Activated T-cell treated with anti-CD3 and anti-CD28 coated beads, Interleukin-2, amount 50 U/mL, for 24 hours (primary cell): ENCODE results near the gene PLEKHA5.

Experiments used
- DNase-seq: peaks from one replicate; pipeline ENCODE4 v3.0.0-alpha.2; 2020
- H3K27ac Mint-ChIP-seq: 2 replicates; pipeline ENCODE4 v1.8.0; 2020; ENCODE audit warnings: mild to moderate bottlenecking, mixed read lengths
- H3K27me3 Mint-ChIP-seq: 2 replicates; pipeline ENCODE4 v1.8.0; 2020; ENCODE audit warnings: mixed read lengths
- H3K36me3 Mint-ChIP-seq: 2 replicates; pipeline ENCODE4 v1.8.0; 2020; ENCODE audit warnings: low read depth, mixed read lengths
- H3K4me1 Mint-ChIP-seq: 2 replicates; pipeline ENCODE4 v1.8.0; 2020; ENCODE audit warnings: low read depth, mixed read lengths
- H3K4me3 Mint-ChIP-seq: 2 replicates; pipeline ENCODE4 v1.8.0; 2020; ENCODE audit warnings: mild to moderate bottlenecking, moderate library complexity, mixed read lengths
- H3K9me3 Mint-ChIP-seq: 2 replicates; pipeline ENCODE4 v1.8.0; 2020; ENCODE audit warnings: mixed read lengths

PLEKHA5 gene

DNA sequence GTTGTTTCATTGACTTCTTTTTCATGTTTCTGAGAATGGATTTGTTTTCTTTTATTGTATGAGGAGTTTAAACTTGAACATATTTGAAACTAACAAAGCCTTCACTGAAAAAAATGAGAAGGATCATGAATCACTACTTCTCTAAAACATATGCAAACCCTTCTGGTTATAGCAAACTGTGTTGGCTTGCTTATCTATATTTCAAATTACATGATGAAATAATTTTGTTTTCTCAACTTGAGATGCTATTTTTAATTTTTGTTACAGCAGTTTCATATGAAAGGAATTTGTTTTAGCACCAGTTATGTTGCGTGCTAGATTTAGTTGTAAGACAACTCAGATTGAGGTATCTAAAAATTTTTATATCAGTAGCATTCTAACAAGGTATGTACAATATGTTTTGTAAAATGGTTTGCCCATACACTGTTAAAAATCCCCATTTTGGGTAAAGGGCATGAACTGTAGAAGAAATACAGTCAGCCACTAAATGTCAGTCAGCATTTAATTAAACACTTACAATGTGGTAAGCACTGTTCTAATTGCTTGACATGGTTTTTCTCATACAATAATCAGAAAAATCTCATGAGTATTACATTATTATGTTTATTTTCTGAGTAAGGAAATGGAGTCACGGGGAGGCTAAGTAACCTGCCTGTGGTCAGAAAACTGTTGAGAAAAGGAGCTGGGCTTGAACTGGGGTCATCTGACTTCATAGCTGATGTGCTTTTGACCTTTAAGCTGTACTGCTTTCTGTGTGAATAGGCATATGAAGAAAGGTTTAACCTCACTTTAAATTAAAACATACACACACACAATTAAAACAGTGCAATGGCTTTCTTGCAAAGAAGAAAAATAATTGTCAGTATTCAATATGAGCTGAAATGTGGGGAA, 105.7 kb downstream of the PLEKHA5 start:
- Mint-ChIP-seq H3K36me3 (no peaks in the 10 kb centered on the region), H3K4me1 (peaks cover 12% of the 10 kb centered on the region), H3K27ac (no peak overlapping the region), H3K9me3 (no peaks in the 10 kb centered on the region), H3K27me3 (no peaks in the 10 kb centered on the region), H3K4me3 (no peak overlapping the region)
- no peak for DNase-seq

DNA sequence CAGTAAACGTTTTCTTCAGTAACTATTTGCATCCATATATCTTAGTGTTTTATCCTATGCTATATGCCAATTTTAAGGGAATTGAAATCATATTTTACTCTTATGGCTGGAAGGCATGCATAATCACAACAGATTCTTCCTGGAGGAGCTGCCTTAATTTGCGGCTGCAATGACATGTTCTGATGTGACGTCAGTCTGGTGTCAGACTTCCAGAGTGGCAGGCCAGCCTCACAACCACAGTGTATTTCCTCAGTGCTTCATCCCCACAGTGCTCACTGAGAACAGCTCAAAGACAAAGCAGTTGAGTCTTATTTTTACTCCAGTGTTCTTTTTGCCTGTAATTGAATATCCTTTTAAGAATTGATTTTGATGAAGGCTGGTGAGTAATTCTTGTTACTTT, 107.1 kb downstream of the PLEKHA5 start:
- no peak for DNase-seq
- H3K4me1 Mint-ChIP-seq = peaks cover 12% of the 10 kb centered on the region
- no peak overlapping the region for H3K27ac Mint-ChIP-seq
- no peaks in the 10 kb centered on the region for H3K27me3 Mint-ChIP-seq
- no peaks in the 10 kb centered on the region for H3K36me3 Mint-ChIP-seq
- no peak overlapping the region for H3K4me3 Mint-ChIP-seq
- no peaks in the 10 kb centered on the region for H3K9me3 Mint-ChIP-seq

DNA sequence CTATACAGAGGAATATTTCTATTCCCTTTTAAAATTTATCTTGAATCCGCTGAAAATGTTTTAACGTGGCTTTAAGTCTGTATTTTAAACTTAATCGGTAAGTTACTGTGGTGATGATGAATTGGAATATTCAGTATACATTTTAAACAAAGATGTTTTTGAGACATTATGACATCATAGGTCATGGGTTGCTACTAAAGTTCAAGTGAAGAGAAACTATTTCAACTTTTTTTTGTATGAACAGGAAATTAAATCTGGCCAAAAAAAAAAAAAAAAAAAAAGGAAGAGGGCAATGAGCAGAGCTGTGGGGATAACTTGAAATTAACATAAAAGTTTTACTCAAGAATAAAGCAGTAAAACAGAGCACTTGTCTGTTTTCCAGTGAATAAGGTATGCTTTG, 109.0 kb downstream of the PLEKHA5 start:
- Mint-ChIP-seq H3K27ac (no peak overlapping the region), H3K9me3 (no peaks in the 10 kb centered on the region), H3K27me3 (no peaks in the 10 kb centered on the region), H3K36me3 (no peaks in the 10 kb centered on the region), H3K4me1 (peaks cover 19% of the 10 kb centered on the region), H3K4me3 (no peak overlapping the region)
- DNase-seq = no peak

DNA sequence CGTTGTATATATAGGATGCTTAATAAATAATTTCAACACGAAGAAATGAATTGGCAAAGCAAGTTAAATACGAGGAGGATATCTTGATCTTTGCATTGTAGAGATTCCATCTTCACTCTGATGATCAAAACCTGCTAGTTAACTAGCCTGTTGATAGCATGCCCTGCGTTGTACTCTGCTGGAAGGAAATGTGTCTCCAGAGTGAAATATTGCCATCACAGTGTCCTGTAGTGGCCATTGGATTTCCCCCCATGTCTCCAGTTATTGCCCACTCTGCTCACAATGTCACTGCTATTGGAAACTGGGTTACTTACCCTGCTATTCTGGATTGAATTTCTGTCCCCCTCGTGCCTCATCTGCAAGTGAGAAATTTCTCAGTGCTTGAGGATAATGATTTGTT, 109.6 kb downstream of the PLEKHA5 start:
- DNase-seq = no peak
- Mint-ChIP-seq H3K4me3 (no peak overlapping the region), H3K27ac (no peak overlapping the region), H3K9me3 (no peaks in the 10 kb centered on the region), H3K36me3 (no peaks in the 10 kb centered on the region), H3K27me3 (no peaks in the 10 kb centered on the region), H3K4me1 (peaks cover 19% of the 10 kb centered on the region)

DNA sequence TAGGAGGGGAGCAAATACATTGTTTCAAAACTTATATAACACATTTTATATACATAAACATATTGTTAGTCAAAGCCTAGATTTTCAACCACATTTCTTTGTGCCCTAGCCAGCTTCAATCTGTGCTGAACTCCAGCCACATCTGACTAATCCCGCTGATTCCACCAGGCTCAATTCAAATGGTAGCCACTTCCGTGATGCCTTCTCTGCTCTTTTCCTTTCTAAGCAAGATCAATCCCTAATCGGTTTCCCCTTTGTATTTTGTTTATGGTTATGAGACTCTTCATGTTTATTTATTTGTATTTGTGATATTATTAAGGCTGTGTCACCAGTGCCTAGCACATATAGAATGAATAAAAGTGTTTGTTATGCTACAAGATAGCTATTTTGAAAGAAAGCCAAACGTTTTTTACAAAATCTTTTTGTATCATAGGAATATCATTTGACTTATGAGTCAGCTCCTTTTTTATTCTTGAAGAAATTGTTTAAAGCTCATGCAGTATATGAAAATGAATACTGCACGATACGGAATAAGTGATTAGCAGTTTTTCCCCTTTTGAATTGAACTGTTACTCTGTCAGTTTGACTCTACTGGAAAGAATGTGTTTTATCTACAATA, 110.2 kb downstream of the PLEKHA5 start:
- Mint-ChIP-seq H3K27ac (no peak overlapping the region), H3K36me3 (no peaks in the 10 kb centered on the region), H3K4me3 (no peak overlapping the region), H3K27me3 (no peaks in the 10 kb centered on the region), H3K4me1 (peaks cover 19% of the 10 kb centered on the region), H3K9me3 (no peaks in the 10 kb centered on the region)
- DNase-seq = no peak

DNA sequence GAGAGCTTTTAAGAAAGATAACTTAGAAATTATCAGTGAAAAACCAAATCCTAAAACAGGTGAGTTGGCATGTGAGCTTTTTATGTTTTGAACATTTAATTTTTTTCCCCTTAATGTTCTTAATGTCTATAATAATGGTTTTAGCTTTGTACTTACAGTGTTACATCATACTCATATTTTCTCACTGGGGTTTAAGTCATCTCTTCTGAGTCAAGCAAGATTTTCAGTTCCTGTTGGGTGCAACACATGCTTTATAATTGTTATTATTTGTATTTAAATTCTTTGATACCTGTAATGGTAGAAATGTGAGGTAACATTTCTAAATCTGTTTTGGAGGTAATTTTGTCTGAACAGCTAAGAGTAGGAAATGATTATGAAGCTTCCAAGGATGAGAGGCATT, 113.0 kb downstream of the PLEKHA5 start:
- H3K4me3 Mint-ChIP-seq = no peak overlapping the region
- H3K36me3 Mint-ChIP-seq = no peaks in the 10 kb centered on the region
- H3K4me1 Mint-ChIP-seq = peaks cover 13% of the 10 kb centered on the region
- H3K27me3 Mint-ChIP-seq = peaks cover 3% of the 10 kb centered on the region
- H3K9me3 Mint-ChIP-seq = no peaks in the 10 kb centered on the region
- DNase-seq = no peak
- H3K27ac Mint-ChIP-seq = no peak overlapping the region

DNA sequence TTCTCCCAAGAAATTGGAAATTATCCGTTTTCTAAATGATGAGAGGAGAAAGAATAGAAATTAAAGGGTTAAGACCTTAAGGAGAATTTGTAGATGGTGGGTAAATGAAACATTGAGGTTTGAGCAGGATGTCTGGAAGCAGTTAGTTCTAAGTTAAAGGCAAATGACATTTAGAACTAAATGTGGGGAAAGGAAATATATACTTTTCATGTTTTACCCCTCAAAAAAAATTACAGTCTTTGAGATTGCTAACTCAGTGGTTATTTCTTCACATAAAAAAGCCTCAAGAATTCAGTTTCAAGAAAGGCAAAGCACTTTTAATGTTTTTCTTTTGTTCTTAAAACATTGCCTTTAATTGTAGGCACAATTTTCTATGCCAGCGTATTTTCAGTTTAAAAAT, 114.0 kb downstream of the PLEKHA5 start:
- DNase-seq = no peak
- no peaks in the 10 kb centered on the region for H3K36me3 Mint-ChIP-seq
- H3K27ac Mint-ChIP-seq = no peak overlapping the region
- H3K27me3 Mint-ChIP-seq = peaks cover 3% of the 10 kb centered on the region
- H3K9me3 Mint-ChIP-seq = no peaks in the 10 kb centered on the region
- H3K4me1 Mint-ChIP-seq = peaks cover 11% of the 10 kb centered on the region
- no peak overlapping the region for H3K4me3 Mint-ChIP-seq

DNA sequence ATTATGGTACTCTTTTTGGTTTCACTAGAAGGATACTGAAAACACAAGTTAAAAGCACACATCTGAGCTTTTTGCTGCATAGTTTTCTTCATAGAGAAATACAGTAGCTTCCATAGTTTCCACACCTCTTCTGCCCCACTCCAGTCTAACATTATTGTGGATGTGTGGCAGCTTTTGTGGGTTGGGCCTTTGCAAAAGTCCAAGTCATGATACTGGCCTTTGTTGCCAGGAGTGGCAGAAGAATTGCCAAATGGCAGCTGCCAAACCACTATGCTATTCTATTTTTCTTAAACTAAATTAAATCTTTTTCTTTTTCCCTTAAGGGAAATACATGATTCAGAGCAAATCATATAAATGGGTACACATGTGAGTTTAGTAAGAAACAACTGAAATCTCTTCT, 114.8 kb downstream of the PLEKHA5 start:
- no peak overlapping the region for H3K4me3 Mint-ChIP-seq
- H3K36me3 Mint-ChIP-seq = no peaks in the 10 kb centered on the region
- H3K4me1 Mint-ChIP-seq = peaks cover 8% of the 10 kb centered on the region
- no peak for DNase-seq
- no peaks in the 10 kb centered on the region for H3K9me3 Mint-ChIP-seq
- H3K27me3 Mint-ChIP-seq = peaks cover 3% of the 10 kb centered on the region
- no peak overlapping the region for H3K27ac Mint-ChIP-seq

DNA sequence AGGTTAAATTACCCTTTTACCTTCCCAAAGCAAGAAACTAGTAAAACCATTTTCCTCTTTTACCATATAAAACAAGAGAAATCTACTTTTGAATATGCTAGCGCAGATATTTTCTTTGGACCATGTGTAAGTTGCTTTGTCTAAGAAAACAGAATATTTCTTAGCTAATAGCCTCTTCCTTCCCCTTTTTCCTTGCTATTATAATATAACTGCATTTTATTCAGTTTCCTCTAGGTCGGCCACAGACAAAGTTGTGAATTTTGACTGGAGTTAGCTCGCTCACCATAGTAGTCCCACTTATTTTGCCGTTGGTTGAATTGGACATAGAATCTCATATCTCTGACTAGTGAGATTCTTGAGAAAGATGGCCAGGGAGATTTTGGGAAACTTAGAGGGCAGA, 115.6 kb downstream of the PLEKHA5 start:
- peaks cover 6% of the 10 kb centered on the region for H3K4me1 Mint-ChIP-seq
- no peak for DNase-seq
- no peak overlapping the region for H3K27ac Mint-ChIP-seq
- H3K9me3 Mint-ChIP-seq = no peaks in the 10 kb centered on the region
- peaks cover 3% of the 10 kb centered on the region for H3K27me3 Mint-ChIP-seq
- no peak overlapping the region for H3K4me3 Mint-ChIP-seq
- H3K36me3 Mint-ChIP-seq = no peaks in the 10 kb centered on the region

DNA sequence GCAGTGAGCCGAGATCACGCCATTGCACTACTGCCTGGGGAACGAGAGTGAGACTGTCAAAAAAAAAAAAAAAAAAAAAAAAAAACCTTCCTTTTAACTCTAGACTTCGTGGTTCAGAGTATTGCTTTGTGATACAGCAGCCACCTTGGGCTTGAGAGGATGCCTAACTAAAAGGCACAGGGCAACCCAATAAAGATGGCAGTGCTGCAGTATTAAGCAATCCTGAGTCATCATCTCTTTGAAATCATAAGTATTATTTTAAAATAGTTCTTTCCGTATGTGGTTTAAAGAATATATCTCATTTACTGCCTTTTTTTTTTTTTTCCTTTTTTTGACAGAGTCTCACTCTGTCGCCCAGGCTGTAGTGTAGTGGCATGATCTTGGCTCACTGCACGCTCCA, 116.1 kb downstream of the PLEKHA5 start:
- Mint-ChIP-seq H3K27ac (no peak overlapping the region), H3K4me1 (peaks cover 6% of the 10 kb centered on the region), H3K36me3 (no peaks in the 10 kb centered on the region), H3K9me3 (no peaks in the 10 kb centered on the region), H3K4me3 (no peak overlapping the region), H3K27me3 (peaks cover 3% of the 10 kb centered on the region)
- DNase-seq = no peak

DNA sequence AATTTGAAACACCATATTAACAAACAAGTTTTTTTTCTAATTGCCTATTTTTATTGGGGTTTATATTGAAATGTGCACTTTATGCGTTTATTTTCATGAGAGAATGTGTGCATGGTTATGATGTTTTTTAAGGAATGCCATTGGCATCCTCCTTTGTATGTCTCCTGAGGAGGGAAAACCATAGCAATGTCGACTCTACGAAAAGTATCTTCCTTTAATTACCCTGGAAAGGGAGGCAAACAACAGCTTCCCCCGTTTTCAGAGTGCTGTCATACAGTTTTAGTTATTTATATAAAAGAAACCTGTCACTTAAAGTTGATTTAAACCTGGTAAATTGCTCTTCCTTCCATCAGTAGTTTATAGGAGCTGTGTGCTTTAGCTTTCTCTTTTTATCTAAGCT, 117.4 kb downstream of the PLEKHA5 start:
- H3K27me3 Mint-ChIP-seq = peaks cover 3% of the 10 kb centered on the region
- no peak overlapping the region for H3K4me3 Mint-ChIP-seq
- no peaks in the 10 kb centered on the region for H3K9me3 Mint-ChIP-seq
- H3K4me1 Mint-ChIP-seq = peaks cover 6% of the 10 kb centered on the region
- H3K27ac Mint-ChIP-seq = no peak overlapping the region
- H3K36me3 Mint-ChIP-seq = no peaks in the 10 kb centered on the region
- no peak for DNase-seq

DNA sequence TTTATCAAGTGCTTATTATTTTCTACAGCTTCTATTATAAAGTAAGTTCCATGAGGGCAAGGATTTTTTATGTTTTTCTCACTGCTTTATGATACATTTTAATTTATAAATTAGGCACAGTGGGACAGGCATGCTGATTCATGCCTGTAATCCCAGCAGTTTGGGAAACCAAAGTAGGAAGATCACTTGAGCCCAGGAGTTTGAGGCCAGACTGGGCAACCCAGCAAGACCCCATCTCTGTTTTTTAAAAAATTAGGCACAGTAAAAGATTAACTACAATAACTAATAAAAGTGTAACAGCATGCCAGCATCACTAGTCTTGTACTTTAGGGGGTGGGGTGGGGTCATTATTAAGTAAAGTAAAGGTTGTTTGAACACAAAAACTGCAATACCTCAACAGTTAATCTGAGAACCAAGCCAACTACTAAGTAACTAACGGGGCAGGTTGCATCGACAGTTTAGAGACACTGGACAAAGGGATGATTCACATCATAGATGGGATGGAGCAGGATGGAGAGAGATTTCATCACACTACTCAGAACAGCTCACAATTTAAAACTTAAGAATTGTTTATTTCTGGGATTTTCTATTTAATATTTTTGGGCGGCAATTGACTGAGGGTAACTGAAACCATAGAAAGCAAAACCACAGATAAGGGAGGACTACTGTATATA, 119.5 kb downstream of the PLEKHA5 start:
- no peak for DNase-seq
- no peak overlapping the region for H3K4me3 Mint-ChIP-seq
- H3K27me3 Mint-ChIP-seq = peaks cover 3% of the 10 kb centered on the region
- H3K4me1 Mint-ChIP-seq = no peaks in the 10 kb centered on the region
- H3K9me3 Mint-ChIP-seq = no peaks in the 10 kb centered on the region
- no peak overlapping the region for H3K27ac Mint-ChIP-seq
- H3K36me3 Mint-ChIP-seq = no peaks in the 10 kb centered on the region

DNA sequence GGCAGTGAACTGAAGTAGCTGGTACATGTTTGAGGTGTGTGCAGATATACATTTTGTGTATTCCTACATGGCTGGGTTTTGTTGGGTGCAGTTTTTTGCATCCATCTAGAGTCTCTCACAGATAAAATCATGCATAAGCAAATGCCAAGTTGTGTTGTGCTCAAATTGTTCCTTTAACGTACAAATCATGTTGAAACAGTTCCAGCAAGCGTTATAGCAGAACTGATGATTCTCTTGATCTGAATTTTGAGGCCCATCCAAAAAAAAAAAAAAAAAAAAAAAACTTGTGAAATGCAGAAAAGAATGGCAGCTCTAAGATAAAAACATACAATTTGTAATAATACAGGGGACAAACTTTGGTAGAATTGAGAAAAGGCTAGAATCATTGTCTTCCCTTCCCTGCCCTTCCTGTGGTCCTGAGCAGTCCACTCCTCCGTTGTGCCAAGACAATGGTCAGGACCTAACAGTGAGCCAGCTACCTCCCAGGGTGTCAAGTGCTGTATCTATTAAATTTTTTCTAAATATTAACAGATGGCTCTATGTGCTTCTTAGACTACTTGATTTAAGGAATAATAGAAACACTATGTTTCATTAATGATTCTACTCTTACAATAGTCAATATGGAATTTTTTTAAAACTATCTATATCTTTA, 122.1 kb downstream of the PLEKHA5 start:
- no peaks in the 10 kb centered on the region for H3K36me3 Mint-ChIP-seq
- H3K4me1 Mint-ChIP-seq = no peaks in the 10 kb centered on the region
- no peak overlapping the region for H3K4me3 Mint-ChIP-seq
- DNase-seq = no peak
- H3K27ac Mint-ChIP-seq = no peak overlapping the region
- H3K27me3 Mint-ChIP-seq = no peaks in the 10 kb centered on the region
- H3K9me3 Mint-ChIP-seq = no peaks in the 10 kb centered on the region

DNA sequence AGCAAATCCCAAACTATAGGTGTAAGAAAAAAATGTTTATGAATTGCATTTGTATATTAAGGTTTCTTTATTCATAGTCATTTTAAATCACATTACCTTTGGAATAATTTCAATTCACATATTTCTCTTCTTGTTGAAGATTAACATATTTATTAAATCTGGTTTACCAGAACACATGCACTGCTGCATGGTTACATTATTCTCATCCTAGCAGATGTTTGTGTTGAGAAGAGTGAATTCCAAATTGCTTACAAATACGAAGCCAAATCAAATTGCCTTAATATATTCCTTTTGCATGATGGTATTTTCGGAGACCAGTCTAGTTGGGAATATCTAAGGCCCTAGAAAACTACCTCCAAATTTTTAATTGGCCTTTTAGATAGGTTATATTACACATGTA, 130.6 kb downstream of the PLEKHA5 start:
- DNase-seq = no peak
- H3K4me1 Mint-ChIP-seq = no peaks in the 10 kb centered on the region
- H3K9me3 Mint-ChIP-seq = no peaks in the 10 kb centered on the region
- no peak overlapping the region for H3K4me3 Mint-ChIP-seq
- H3K27ac Mint-ChIP-seq = no peak overlapping the region
- no peaks in the 10 kb centered on the region for H3K27me3 Mint-ChIP-seq
- H3K36me3 Mint-ChIP-seq = no peaks in the 10 kb centered on the region

DNA sequence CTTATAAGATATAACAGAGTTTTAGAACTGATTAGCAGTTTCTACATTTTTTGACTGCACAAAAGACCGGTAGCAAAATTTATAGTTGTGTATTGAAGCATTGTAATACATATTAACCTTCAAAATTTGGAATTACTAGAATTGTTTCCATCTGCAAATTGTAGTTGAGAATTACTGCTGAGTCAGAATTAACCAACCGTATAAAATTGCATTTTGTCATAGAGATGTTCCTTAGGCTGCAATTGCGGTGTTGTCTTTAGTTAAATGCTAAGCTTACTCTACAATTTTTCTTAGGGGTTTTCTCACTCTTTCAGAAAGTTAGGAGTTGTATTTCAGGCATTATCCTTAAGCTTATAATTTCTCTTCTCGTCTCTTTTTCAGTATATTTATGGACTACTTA, 132.2 kb downstream of the PLEKHA5 start:
- no peaks in the 10 kb centered on the region for H3K36me3 Mint-ChIP-seq
- no peaks in the 10 kb centered on the region for H3K9me3 Mint-ChIP-seq
- no peaks in the 10 kb centered on the region for H3K27me3 Mint-ChIP-seq
- H3K4me1 Mint-ChIP-seq = no peaks in the 10 kb centered on the region
- no peak overlapping the region for H3K27ac Mint-ChIP-seq
- DNase-seq = no peak
- no peak overlapping the region for H3K4me3 Mint-ChIP-seq
